Central memory CD4-positive, alpha-beta T cell (primary cell): ENCODE results near the gene SEMA4D.
A peak's percentile ranks its signal among the peaks of the same experiment; 100 is the strongest.
"Not testable (repeated sequence)": the region's sequence is repeated elsewhere in the genome, so short reads cannot be mapped to it uniquely, and the experiment has no call there.

ENCODE experiments used
- DNase-seq: peaks from one replicate; pipeline ENCODE4 v3.0.0; 2022

SEMA4D gene

GRCh38 chr9:89384783-89385182 lies 113.1 kb downstream of the SEMA4D start:
- DNase-seq: no peak

GRCh38 chr9:89383721-89384300 lies 114.1 kb downstream of the SEMA4D start:
- no peak for DNase-seq

- no peak for DNase-seq
Observed at GRCh38 chr9:89383030-89383720, 114.7 kb downstream of the SEMA4D start.

GRCh38 chr9:89382026-89382986 lies 115.6 kb downstream of the SEMA4D start:
- no peak for DNase-seq

DNA sequence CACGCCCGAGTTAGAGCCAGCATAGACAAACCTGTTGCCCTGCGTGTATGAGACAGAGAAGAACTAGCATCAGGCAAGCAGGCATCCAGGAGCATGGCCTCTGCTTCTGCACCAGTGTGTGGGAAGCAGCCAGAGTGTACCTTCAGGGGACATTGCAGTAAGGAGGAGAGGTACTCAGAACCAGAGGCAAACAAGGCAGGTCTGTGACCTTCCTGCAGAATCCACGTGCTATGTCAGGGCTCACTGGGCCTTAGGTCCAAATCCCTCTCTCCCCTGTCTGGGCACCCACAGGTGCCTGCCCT lies 116.7 kb downstream of the SEMA4D start:
- DNase-seq: no peak

DNA sequence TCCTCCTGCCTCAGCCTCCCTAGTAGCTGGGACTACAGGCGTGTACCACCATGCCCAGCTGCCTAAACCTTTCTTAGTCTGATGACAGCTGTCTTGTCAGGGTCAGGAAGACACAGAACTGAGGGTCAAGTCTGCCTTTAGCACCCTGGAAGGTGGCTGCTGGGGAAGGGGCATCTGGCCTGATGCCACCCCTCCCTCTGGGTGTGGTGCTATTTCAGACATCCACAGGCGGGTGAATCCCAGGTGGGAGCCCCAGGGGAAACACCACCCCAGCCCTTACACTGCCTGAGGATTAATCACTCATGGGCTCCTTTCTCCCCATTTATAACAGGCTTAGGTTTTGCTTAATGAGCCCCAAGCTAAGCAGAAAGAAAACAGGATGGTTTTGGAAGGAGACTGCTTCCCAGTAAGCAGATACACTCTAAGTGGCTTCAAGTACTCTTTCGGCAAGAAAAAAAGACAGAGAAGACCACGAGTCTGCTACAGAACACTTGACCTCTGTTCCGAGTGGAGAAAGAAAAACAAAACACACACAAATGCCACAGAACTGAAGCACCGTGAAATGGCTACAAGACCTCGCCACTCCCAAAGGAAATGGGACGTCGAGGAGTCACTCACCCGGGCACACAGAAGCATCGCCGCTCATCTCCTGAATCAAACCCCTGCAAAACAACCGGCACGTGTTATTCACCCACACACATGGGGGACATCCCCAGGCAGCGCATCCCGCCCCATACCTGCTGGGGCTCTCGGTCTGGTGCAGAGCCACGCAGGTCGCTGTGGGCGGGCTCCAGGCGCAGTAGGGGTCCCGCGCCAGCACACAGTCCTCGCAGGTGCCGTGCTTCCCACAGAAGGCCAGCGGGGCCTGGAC lies 117.2 kb downstream of the SEMA4D start:
- no peak for DNase-seq

DNA sequence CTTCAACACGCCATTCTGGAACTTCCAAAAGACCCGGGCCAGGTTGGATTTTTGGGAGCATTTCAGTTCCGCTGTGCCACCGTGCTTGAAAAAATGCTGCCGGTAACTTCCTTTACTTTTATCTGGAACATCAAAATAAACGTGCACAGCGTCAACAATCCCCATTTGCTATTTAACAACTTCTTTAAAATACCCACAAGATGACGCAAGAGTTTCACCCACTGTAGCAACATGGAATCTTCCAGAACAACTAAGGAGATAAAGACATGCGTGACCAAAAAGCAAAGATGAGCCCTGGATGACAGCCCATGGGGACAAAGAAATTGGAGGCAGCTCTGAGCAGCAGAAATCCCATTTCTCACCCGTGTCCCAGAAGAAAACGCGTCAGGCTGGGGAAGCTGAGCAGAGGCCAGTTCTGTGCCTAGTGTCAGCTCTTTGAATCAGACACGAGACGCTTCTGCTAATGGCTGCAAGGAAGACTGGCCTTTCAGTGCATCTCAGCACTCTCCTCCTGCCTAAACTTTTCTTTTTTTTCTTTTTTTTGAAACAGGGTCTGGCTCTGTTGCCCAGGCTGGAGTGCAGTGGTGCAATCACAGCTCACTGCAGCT lies 118.3 kb downstream of the SEMA4D start:
- DNase-seq: peak; percentile 30

DNA sequence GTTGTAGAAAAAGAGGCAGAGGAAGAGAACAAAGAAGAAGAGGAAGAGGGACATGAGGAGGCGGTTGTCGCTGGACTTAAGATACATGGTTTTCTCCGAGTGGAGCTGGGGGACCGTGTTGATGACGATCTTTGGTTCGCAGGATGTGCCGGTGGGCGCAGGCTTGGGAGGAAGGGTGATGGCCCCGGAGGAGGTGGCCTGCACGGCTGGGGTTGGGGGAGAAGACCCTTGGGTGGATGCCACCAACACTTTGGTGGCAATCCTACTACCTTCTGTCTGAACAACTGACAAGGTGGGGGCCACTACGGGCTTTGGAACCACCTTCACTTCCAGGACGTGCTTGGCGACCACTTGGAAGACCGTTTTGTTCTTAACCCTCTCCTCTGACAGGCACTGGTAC lies 118.9 kb downstream of the SEMA4D start:
- no peak for DNase-seq

DNA sequence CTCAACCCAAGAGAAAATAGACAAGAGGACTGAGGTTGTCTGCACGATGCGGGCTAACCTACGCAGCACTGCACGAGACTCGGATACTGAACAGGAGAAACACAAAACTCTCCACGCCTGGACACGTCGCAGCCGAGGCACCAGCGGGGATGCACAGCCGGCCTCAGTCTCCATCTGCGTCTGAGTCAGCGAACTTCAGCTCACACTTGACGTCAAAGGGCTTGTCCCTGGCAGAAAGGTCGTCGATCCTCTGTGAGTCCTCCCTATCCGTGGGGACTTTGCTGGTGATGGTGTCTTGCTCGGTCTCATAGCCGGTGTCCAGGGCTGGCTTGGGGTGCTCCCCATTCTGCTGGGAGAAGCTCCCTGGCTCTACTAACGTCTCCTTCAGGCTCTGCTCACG lies 119.4 kb downstream of the SEMA4D start:
- no peak for DNase-seq

GRCh38 chr9:89377411-89377810 lies 120.5 kb downstream of the SEMA4D start:
- no peak for DNase-seq

GRCh38 chr9:89376741-89377351 lies 121.1 kb downstream of the SEMA4D start:
- no peak for DNase-seq

DNA sequence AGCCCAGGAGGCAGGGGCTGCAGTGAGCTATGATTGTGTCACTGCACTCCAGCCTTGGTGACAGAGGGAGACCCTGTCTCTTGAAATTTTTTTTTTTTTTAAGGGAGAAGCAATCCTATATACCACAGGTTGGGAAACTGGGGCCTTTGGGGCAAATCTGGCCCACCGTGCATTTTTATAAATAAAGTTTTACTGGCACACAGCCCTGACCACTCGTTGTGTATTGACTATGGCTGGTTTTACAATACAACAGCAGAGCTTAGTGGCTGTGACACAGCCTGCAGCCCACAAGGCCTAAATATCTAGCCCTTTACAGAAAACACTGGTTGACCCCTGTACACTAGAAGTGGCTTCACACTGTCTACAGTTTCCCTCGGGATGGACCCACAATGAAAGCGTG lies 121.6 kb downstream of the SEMA4D start:
- no peak for DNase-seq

DNA sequence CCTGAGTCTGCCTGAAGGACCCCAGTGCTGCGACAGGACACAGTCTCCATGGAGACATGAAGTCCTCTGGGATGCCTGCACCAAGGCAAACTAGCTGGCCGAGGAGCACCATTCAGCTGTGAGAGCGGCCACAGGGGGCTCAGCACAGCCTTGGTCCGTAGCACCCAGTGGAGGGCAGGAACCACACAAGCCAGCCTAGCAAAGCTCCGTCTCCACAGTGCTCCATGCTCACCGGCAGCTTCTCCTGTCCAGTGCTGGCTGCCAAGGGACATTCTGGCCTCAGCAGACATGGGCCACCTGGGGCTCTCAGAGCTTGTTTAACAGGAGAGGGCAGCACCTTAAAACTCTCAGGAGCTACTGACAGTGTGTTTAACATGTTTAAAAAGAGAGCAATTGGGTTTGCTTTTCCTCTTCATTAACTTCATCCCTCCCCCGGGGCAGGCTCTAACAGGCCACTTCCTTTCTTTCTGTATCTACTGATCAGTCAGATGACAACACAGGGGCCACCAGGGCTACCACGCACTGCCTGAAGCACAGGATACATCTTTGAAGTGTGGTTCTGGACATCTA lies 122.6 kb downstream of the SEMA4D start:
- peak; percentile 15 for DNase-seq

DNA sequence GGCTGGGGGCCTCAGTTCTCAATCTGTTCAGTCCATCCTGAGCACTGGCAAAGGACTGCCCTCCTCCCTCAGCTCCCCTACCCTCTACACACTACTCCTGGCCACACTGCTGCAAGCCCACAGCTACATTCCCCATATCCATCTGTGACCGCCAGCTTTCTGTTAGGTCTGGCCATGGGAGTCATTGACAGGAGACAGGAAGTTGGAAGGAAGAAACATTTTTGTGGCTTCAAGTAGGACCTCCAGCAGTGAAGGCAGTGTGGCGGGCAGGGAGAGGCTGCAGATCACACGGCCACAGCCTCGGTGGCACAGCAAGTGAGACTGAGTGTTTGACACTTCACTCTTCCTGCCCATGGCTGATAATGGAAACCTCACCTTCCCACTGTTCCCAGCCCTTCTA lies 123.7 kb downstream of the SEMA4D start:
- no peak for DNase-seq

- DNase-seq: no peak
Observed at GRCh38 chr9:89372979-89373378, 124.9 kb downstream of the SEMA4D start.

- peak; percentile 53 for DNase-seq
Observed at GRCh38 chr9:89372230-89372816, 125.6 kb downstream of the SEMA4D start.

- not testable (repeated sequence) for DNase-seq
Observed at GRCh38 chr9:89371791-89372190, 126.1 kb downstream of the SEMA4D start.

DNA sequence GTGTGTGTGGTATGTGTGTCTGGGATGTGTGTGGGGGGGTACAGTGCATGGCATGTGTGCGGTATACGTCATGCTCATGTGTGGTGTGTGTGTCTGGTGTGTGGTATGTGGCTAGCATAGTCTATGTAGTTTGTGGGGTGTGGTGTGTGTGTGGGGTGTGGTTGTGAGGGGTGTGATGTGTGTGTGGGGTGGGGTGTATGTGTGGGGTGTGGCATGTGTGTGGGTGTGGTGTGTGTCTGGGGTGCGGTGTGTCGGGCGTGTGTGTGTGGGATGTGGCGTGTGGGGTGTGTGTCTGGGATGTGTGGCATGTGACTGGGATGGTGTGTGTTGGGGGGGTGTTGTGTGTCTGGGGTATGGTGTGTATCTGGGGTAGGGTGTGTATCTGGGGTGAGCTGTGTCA lies 127.3 kb downstream of the SEMA4D start:
- DNase-seq: no peak

DNA sequence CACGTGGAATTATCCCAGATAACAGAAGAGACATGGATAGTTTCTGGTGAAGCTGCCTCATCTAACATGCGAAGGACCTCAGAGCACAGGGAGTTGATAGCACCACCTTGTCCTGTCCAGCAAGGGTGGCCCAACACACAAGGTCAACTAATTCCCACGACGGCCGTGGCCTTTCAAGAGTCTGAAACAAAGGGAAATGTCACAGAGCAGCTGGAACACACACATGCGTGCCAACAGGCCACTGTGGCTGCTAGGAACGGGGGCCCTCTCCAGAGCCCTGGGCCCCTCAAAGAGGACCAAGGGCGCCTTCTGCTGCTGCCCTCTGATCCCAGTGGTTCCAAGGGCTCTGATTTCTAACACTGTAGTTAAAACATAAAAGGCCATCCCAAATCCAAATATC lies 128.9 kb downstream of the SEMA4D start:
- DNase-seq: no peak

DNA sequence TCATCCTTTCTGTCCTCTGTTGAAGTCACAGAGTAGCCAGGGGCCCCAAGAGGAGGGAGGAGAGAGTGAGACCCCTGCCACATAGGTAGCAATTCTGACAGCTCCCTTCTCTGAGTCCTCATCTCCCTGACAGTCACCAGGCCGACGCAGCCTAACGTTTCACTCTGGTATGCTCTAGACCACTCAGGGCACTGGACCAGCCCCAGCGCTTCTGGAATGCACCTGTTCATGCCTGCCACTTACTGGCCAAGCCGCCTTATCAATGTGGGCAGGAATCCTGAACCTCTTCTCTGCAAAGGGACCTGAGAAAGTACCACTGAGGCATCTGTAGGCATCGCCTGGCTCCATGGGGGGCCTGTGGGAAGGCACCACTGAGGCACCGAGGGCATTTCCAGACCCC lies 129.4 kb downstream of the SEMA4D start:
- DNase-seq: no peak

- DNase-seq: no peak
Observed at GRCh38 chr9:89367726-89368437, 130.0 kb downstream of the SEMA4D start.
